SK-N-MC (cell line): ENCODE results near the gene TNFRSF8.

ENCODE experiments used
- DNase-seq: peaks from one replicate; pipeline ENCODE4 v3.0.0-alpha.2; 2011; ENCODE audit warnings: low read depth, low spot score
- H3K27ac ChIP-seq: fragments of 200-600 bp; sonication (generic); 2 replicates; pipeline ENCODE4 v1.5.1; 2016; ENCODE audit warnings: mixed run types
- H3K36me3 ChIP-seq: fragments of 200-600 bp; sonication (generic); 2 replicates; pipeline ENCODE4 v1.6.1; 2017; ENCODE audit warnings: antibody characterized with exemption, low read length, mixed read lengths; ENCODE audit not compliant: insufficient read depth
- H3K4me3 ChIP-seq: fragments of 200-600 bp; sonication (generic); 2 replicates; pipeline ENCODE4 v1.5.1; 2016
- H3K9ac ChIP-seq: fragments of 200-600 bp; sonication (generic); 2 replicates; pipeline ENCODE4 v1.8.0; 2017; ENCODE audit warnings: mixed run types, mixed read lengths; ENCODE audit not compliant: insufficient read length
- H3K9me3 ChIP-seq: fragments of 200-600 bp; sonication (generic); 2 replicates; pipeline ENCODE4 v1.6.1; 2017; ENCODE audit warnings: low read depth, mild to moderate bottlenecking, antibody characterized with exemption, low read length, moderate library complexity, mixed read lengths
- EZH2 ChIP-seq: fragments of 200-600 bp; sonication (generic); IDR thresholded peaks from one replicate; pipeline ENCODE4 v1.6.1; 2017; ENCODE audit warnings: antibody characterized with exemption
- FOXP2 ChIP-seq: optimal IDR thresholded peaks from 2 replicates; pipeline ENCODE3; 2011; ENCODE audit warnings: mild to moderate bottlenecking, moderate library complexity; ENCODE audit not compliant: insufficient read depth; ENCODE audit errors: extremely low read length, control extremely low read depth
- POLR2AphosphoS5 ChIP-seq: IDR thresholded peaks from 2 replicates; pipeline ENCODE4 v1.6.1; 2012; ENCODE audit warnings: mild to moderate bottlenecking, low read depth, low read length, borderline replicate concordance

TNFRSF8 gene

DNA sequence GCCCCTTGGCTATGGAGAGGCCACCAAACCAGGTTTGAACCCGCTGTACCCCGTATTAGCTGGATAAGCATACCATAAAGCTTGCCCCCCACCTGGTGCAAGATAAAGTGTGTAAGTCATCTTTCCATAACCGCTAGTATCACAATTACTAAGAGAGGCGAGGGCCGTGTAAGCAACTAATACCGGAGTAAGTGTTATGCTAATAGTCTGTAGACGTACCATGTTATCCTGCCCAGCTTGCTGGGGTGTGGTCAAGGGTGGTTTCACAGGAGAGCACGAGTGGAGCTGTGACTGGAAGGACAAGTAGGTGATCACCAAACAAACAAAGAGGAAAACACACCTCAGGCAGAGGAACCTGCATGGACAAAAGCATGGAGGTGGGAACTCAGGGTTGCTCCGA lies 100.1 kb downstream of the TNFRSF8 start:
- Histone ChIP-seq H3K36me3 (no peaks in the 10 kb centered on the region), H3K4me3 (no peak overlapping the region), H3K9me3 (no peaks in the 10 kb centered on the region), H3K9ac (no peak overlapping the region), H3K27ac (no peak overlapping the region)
- no peak for DNase-seq
- TF ChIP-seq POLR2AphosphoS5, result no peak
- no peak for TF ChIP-seq FOXP2
- no peak for TF ChIP-seq EZH2

DNA sequence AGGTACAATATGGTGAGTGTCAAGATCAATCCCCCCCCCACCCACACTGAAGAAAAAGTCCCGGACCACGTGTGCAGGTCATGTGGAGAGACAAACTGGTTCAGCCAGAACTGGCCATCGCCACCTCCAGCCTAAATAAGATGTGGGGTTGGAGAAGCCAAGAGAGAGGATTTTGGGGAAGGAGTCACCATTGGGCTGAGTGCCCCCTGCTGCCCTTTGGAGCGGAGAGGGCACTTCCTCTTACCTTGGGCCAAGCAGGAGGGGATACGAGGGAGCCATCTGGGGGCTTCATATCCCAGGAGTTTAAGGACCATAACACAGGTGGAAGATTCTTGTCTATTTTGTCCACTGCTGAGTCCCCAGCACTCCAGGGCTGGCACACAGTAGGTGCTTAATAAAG lies 101.1 kb downstream of the TNFRSF8 start:
- Histone ChIP-seq H3K36me3 (no peaks in the 10 kb centered on the region), H3K9ac (no peak overlapping the region), H3K27ac (no peak overlapping the region), H3K4me3 (no peak overlapping the region), H3K9me3 (no peaks in the 10 kb centered on the region)
- TF ChIP-seq POLR2AphosphoS5, result no peak
- TF ChIP-seq FOXP2, result no peak
- no peak for TF ChIP-seq EZH2
- DNase-seq, result no peak

DNA sequence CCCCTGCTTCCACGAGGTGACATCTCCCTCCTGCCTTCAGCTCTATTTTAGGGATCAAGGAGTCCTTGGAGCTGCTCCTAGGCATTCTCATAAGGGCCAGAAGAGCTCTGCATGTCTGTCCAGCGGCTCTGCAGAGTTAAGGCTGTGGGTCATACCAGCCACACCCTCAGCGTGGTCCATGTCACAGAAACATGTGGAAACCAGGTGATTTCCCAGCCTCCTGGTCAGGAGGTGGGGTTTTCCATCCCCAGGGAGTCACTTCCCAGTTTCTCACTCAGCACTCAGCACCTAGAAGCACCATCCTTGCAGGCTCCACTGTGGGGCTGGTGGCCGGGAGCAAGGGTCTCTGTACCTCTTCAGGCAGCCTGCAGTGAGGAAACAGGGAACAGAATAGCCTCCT lies 102.2 kb downstream of the TNFRSF8 start:
- Histone ChIP-seq H3K9ac (no peak overlapping the region), H3K36me3 (no peaks in the 10 kb centered on the region), H3K9me3 (no peaks in the 10 kb centered on the region), H3K27ac (no peak overlapping the region), H3K4me3 (no peak overlapping the region)
- TF ChIP-seq FOXP2, result no peak
- no peak for DNase-seq

DNA sequence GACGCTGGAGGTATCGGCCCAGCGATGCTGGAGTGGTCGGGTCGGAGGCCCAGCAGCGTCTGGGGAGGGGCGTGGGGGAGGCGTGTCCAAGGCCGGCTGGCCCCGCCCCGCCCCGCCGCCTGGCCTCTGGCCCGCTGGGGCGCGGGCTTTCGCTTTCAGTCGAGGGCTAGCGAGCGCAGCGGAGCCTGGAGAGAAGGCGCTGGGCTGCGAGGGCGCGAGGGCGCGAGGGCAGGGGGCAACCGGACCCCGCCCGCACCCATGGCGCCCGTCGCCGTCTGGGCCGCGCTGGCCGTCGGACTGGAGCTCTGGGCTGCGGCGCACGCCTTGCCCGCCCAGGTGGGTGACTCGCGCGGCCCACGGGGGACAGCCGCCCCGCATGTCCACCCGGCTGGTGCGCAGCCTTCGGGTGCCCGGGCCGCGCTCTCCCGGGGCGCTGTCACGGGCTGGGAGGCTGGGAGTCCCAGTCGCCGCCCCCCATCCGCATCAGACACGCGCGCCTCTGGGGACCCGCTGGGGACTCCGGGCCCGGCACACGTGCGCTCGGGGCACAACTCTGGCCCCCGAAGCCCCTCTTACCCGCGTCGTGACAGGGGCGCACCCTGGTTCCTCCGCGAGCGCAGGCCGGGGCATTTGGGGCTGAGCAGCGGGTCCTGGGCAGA lies 103.9 kb downstream of the TNFRSF8 start, which contains the start of gene TNFRSF1B:
TSS of gene TNFRSF1B (plus strand) at position 158 of the 659 bp plus-strand sequence. CDS start at position 259, 101 bp downstream.
- Histone ChIP-seq H3K36me3 (no peaks in the 10 kb centered on the region), H3K27ac (no peak within 1 kb of the TSS), H3K9ac (no peak within 1 kb of the TSS), H3K9me3 (no peaks in the 10 kb centered on the region), H3K4me3 (peak within 1 kb of the TSS; percentile 43)
- TF ChIP-seq EZH2 (no peak), POLR2AphosphoS5 (no peak), FOXP2 (no peak)
- DNase-seq, result no peak

DNA sequence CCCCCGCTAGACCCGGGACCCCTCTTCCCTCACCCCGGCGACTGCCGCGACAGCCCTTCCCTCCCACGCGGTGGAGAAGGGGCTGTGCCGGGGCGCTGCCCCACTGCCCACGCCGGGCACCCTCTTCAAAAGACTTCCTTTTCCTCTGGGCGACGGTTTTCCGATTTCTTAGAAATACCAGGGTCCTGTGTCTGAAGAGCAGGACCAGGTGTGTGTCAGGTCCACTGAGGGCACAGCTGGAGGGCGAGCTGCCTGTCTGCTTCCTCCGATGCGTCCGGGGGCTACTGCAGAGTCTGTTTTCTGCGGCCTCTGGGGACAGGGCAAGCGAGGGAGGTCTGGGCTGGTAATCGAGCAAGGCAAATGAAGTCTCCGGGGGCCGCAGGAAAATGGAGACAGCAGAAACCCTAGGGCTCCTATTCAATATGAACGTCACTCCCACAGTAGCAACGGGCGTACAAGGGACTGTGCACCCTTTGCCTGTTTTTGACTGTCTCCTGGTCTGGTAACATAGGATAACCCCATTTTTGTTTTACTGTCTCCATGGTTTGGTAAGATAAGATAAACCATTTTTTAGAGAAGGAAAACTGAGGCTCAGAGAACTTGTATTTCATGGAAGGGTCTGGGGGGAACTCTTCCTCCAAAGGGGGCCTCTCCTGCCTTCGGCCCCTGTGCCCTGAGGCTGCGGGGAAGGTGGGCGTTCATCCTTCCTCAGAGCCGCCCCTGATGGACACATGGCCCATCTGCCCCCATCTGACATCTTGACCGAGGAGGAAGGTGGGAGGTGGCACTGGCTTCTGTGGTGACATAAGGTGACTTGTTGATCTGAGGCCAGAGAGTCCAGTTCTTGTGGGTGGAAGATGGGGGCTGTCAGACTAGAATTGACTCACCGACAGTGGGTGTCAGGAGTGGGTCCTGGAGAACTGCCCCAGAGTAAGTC lies 104.7 kb downstream of the TNFRSF8 start:
- Histone ChIP-seq H3K9ac (no peak overlapping the region), H3K9me3 (no peaks in the 10 kb centered on the region), H3K4me3 (no peak overlapping the region), H3K36me3 (no peaks in the 10 kb centered on the region), H3K27ac (no peak overlapping the region)
- TF ChIP-seq EZH2 (peak; percentile 71), FOXP2 (no peak)
- DNase-seq, result no peak

DNA sequence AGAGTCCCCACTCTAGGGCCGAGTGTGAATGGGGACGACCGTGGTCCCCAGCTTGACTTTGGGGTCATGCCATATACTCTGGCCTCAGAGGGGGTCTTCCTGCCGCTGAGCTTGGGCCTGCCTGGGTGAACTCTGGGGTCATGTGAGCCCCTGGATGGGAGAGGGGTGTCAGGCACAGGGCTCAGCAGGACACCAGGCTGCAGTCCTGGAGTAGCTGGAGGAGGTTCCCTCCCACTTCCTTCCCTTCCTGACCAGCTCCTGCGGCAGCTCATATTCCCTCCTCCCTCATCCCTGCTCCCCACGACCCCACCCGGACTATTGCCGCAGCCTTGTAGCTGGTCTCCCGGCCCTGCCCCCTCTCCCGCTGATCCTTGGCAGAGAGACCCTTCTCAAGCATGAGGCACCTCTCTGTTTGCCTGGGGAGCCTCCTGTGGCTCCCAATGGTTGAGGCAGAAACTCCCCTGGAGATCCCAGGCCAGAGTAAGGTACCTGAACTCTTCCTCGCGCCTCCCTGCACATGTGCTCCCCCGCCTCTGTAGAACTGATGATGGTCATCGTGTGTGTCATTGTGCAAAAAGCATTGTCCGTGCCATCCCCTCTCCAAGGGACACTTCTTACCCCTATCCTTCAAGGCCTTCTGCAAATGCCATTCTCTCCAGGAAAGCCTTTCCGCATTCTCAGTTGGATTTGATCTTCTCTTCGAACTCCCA lies 105.5 kb downstream of the TNFRSF8 start:
- DNase-seq, result no peak
- Histone ChIP-seq H3K4me3 (no peak overlapping the region), H3K9ac (no peak overlapping the region)

DNA sequence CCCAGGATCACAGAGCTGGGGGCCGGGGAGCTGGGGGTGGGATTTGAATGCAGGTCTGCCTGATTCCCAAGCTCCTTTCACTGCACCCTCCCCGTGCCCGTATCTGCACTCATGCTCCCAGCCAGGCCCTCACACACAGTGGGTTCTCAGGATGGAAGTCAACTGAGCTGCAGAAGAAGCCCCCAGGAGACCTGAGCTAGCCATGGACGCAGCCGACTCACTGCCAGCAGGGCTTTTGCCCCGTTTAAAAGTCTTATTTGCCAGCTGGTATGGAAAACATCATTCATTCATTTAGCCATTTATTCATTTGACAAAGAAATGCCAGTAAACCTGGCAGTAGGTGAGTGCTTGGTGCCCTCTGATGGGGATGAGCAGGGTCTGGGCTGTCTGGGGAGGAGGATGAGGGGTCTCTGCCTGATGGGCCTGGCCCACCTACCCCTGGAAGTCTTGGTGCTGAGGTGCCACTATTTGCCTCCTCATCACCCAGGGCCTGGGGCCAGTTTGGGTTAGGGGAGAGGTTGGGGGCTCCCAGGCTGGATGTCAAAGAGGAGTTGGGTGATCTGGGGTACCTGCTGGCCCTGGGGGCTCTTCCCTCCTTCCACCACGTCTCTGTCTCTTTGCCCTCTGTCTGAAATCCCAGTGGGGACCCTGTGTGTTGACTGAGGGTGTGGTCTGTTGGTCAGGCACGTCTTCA lies 106.5 kb downstream of the TNFRSF8 start:
- no peak overlapping the region for H3K27ac ChIP-seq
- no peak overlapping the region for H3K9ac ChIP-seq
- no peak overlapping the region for H3K4me3 ChIP-seq
- H3K9me3 ChIP-seq, result no peaks in the 10 kb centered on the region
- TF ChIP-seq EZH2 (no peak), FOXP2 (no peak), POLR2AphosphoS5 (no peak)
- H3K36me3 ChIP-seq, result no peaks in the 10 kb centered on the region
- no peak for DNase-seq

More for the DNA sequence above, 105.5 kb downstream of the TNFRSF8 start:
- no peaks in the 10 kb centered on the region for H3K36me3 ChIP-seq
- no peaks in the 10 kb centered on the region for H3K9me3 ChIP-seq
- TF ChIP-seq EZH2 (no peak), POLR2AphosphoS5 (no peak), FOXP2 (no peak)
- H3K27ac ChIP-seq, result no peak overlapping the region

DNA sequence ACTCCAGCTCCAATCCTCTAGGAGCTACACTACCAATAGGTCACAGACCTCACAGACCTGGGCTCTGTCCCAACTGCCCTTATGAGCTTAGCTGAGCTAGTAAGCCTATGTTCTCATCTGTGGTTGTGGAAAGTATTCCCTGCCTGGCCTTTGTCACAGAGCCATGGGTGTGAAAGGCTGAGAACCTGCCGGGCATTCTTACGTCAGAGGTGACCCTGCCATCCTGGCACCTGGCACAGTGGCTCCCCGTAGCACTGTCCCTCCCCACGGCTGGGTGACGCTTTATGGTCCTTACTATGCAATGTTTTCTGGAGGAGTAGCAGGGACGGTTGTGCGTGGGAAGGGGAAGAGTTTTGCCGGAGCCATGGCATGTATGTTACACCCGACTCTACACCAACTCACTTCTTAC lies 107.2 kb downstream of the TNFRSF8 start:
- Histone ChIP-seq H3K9ac (no peak overlapping the region), H3K4me3 (no peak overlapping the region), H3K9me3 (no peaks in the 10 kb centered on the region), H3K36me3 (no peaks in the 10 kb centered on the region), H3K27ac (no peak overlapping the region)
- DNase-seq, result no peak
- TF ChIP-seq FOXP2, result no peak
- TF ChIP-seq POLR2AphosphoS5, result no peak
- TF ChIP-seq EZH2, result no peak
